Suprapubic skin (tissue), 4 donors: ENCODE data around the gene PLXNB3.

Experiments used
- EP300 ChIP-seq: sonication (generic); formaldehyde crosslinking; IDR thresholded peaks from one replicate; pipeline ENCODE4 v1.6.1; 2017; ENCODE audit warnings: antibody characterized with exemption
- POLR2A ChIP-seq, 2 donors: fragments of 450-650 bp; IDR thresholded peaks; one replicate each; pipeline ENCODE4 v1.6.1; 2017; ENCODE audit warnings: antibody characterized with exemption in 2 of 2, mild to moderate bottlenecking in 2 of 2, moderate library complexity in 2 of 2
- POLR2AphosphoS5 ChIP-seq, 3 donors: sonication (generic); formaldehyde crosslinking; IDR thresholded peaks; one replicate each; pipeline ENCODE4 v1.6.1; 2017; ENCODE audit warnings: antibody characterized with exemption in 3 of 3
- TF ChIP-seq, protein P1 (sequence below), 2 donors: fragments of 200-600 bp in 1 of 2; fragments of 450-650 bp in 1 of 2; sonication (generic) in 1 of 2; IDR thresholded peaks; one replicate each; pipeline ENCODE4 v1.5.1; 2016 to 2019; ENCODE audit warnings: antibody characterized with exemption in 2 of 2, mild to moderate bottlenecking in 1 of 2, moderate library complexity in 1 of 2

DNA sequence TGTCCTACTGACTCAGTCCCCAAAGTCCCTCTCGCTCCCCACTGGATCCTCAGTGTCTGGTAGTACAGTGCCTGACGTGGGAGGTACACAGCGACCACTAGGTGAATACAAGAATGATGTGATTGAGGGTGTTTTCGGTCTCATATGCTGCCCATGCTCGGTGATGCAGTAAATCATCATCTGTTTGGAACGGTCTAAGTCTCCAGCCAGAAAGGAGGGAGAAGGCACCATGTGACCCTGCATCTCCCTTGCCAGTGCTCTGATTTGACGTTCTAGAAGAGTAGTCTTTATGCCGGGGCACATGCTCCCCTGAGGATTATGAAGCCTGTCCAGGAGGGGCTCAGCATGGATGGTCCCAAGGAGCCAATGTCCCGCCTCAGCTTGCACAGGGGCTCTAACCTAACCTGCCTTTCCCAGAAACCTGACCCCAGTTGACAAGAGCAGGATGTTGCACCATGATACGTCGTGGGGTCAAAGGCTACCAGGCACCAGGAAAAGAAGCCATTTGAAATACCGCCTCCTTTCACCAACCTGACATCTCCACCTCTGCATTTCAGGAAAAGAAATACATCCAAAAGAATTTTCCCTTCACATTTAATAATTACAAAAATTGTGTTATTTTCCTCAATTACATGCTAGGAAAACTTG lies 13.8 kb upstream of the PLXNB3 start:
- TF ChIP-seq, protein P1, sequence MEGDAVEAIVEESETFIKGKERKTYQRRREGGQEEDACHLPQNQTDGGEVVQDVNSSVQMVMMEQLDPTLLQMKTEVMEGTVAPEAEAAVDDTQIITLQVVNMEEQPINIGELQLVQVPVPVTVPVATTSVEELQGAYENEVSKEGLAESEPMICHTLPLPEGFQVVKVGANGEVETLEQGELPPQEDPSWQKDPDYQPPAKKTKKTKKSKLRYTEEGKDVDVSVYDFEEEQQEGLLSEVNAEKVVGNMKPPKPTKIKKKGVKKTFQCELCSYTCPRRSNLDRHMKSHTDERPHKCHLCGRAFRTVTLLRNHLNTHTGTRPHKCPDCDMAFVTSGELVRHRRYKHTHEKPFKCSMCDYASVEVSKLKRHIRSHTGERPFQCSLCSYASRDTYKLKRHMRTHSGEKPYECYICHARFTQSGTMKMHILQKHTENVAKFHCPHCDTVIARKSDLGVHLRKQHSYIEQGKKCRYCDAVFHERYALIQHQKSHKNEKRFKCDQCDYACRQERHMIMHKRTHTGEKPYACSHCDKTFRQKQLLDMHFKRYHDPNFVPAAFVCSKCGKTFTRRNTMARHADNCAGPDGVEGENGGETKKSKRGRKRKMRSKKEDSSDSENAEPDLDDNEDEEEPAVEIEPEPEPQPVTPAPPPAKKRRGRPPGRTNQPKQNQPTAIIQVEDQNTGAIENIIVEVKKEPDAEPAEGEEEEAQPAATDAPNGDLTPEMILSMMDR (IDR thresholded peaks at IDR 0.05): no peak
- TF ChIP-seq POLR2A (IDR thresholded peaks at IDR 0.05) (no peak), EP300 (no peak), POLR2AphosphoS5 (IDR thresholded peaks at IDR 0.05) (no peak)
